Activated CD4-positive, alpha-beta T cell treated with anti-CD3 and anti-CD28 coated beads for 36 hours (primary cell): ENCODE measurements around the gene FAM131A. TPM values are rescaled to one million over a fixed set of nuclear protein-coding genes. Genes with fewer than 3 reads are reported as not detected.
"Not testable (repeated sequence)": the region's sequence is repeated elsewhere in the genome, so short reads cannot be mapped to it uniquely, and the experiment has no call there.

ENCODE experiments used
- ATAC-seq: fragments of 200-7000 bp; cut with Tn5 transposase; one replicate; pipeline ENCODE4 v1.10.0; 2021; ENCODE audit warnings: mild to moderate bottlenecking, moderate library complexity
- CTCF ChIA-PET: fragments of 350-600 bp; sonication (Branson Sonifier 250); formaldehyde crosslinking; loops from one replicate; lab custom pipeline; 2021; ENCODE audit warnings: antibody characterized with exemption; lab: Charles Lee
- POLR2A ChIA-PET: fragments of 350-600 bp; sonication (Branson Sonifier 250); formaldehyde crosslinking; loops from one replicate; lab custom pipeline; 2021; ENCODE audit warnings: antibody characterized with exemption, inconsistent platforms; lab: Charles Lee
- DNase-seq: peaks from one replicate; pipeline ENCODE4 v3.0.0-alpha.2; 2020
- H3K27ac Mint-ChIP-seq: one replicate; pipeline ENCODE4 v1.8.0; 2021; ENCODE audit warnings: mixed read lengths
- H3K27me3 Mint-ChIP-seq: one replicate; pipeline ENCODE4 v1.8.0; 2021; ENCODE audit warnings: mixed read lengths
- H3K36me3 Mint-ChIP-seq: one replicate; pipeline ENCODE4 v1.8.0; 2021; ENCODE audit warnings: low read depth, mixed read lengths
- H3K4me1 Mint-ChIP-seq: one replicate; pipeline ENCODE4 v1.8.0; 2021; ENCODE audit warnings: mixed read lengths
- H3K4me3 Mint-ChIP-seq: one replicate; pipeline ENCODE4 v1.8.0; 2021; ENCODE audit warnings: mild to moderate bottlenecking, moderate library complexity, mixed read lengths
- H3K9me3 Mint-ChIP-seq: one replicate; pipeline ENCODE4 v1.8.0; 2021; ENCODE audit warnings: low read depth, mixed read lengths
- intact Hi-C, 2 experiments: fragments of 100-400 bp; cut with DNase I in 1 of 2; cut with micrococcal nuclease in 1 of 2; formaldehyde crosslinking; loops; one replicate each; pipeline versions ENCODE4 v1.14.2 to v1.15.1; 2022 to 2024; cut with DNase I, micrococcal nuclease
- total RNA-seq, 2 experiments: library from RNA; stranded (reverse); gene quantifications; one replicate each; pipeline ENCODE4 v1.2.3, GENCODE V29; 2021

The FAM131A gene
- total RNA-seq, 2 experiments from 2014 or later: 3.7 to 4.5 TPM

DNA sequence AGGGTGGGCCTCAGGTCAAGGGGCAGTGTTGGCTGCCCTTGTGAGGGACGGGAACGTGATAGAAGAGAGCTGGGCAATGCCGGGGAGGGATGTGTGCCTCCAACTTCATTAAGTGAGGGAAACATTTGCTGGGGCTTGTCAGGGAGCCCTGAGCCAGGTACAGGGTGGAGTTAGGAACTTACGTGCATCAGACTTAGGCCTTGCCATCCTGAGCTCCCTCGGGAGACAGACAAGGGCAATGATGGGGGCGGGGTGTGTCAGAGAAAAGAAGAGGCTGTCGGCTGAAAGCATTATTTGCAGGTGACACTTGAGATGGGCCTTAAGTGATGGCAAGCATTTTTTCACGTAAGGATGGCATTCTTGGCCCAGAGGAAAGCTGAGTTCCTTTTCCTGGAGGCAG is 1.6 kb downstream of the FAM131A start:
- POLR2A ChIA-PET: interaction anchor here (0.7 kb wide), 1 partner anchor 13 kb away, joined by 4 read pairs; no protein-coding TSS in a partner anchor
- no peak for ATAC-seq
- Mint-ChIP-seq H3K27ac (no peak overlapping the region), H3K27me3 (no peaks in the 10 kb centered on the region), H3K4me1 (peaks cover 38% of the 10 kb centered on the region), H3K9me3 (no peaks in the 10 kb centered on the region), H3K36me3 (peaks cover 14% of the 10 kb centered on the region), H3K4me3 (no peak overlapping the region)
- intact Hi-C loops: loop anchor here in 1 of 2 experiments (10.0 kb wide), 1 partner anchor 1596 kb away; the partner anchor contains the start of gene TRA2B
- no peak for DNase-seq
- CTCF ChIA-PET: interaction anchor here (0.6 to 0.9 kb wide), 2 partner anchors 21 to 43 kb away, joined by 3 read pairs; no protein-coding TSS in a partner anchor

DNA sequence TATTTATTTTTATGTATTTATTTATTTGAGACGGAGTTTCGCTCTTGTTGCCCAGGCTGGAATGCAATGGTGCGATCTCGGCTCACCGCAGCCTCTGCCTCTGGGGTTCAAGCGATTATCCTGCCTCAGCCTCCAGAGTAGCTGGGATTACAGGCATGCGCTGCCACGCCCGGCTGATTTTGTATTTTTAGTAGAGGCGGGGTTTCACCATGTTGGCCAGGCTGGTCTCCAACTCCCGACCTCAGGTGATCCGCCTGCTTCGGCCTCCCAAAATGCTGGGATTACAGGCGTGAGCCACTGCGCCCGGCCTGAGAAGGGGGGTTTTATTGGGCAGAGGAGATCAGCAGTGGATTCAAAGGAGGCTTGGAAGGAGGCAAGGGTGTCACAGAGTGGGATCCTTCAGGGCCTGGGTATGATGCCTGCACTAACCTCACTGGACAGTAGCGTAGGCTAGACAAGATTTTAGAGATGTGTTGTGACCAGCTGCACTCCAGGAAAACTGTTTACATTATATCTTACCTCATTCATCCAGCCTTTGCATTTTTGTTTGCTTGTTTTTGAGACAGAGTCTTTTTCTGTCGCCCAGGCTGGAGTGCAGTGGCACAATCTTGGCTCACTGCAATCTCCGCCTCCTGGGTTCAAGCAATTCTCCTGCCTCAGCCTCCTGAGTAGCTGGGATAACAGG is 2.2 kb downstream of the FAM131A start:
- DNase-seq, H3K4me3 Mint-ChIP-seq, H3K27ac Mint-ChIP-seq, H3K27me3 Mint-ChIP-seq, ATAC-seq, H3K9me3 Mint-ChIP-seq: not testable (repeated sequence)
- intact Hi-C loops: loop anchor here in 1 of 2 experiments (10.0 kb wide), 1 partner anchor 1595 kb away; the partner anchor contains the start of gene TRA2B
- POLR2A ChIA-PET: interaction anchor here (0.6 kb wide), 1 partner anchor 11 kb away, joined by 5 read pairs; no protein-coding TSS in a partner anchor
- Mint-ChIP-seq H3K36me3 (peaks cover 11% of the 10 kb centered on the region), H3K4me1 (peaks cover 32% of the 10 kb centered on the region)
- CTCF ChIA-PET: interaction anchor here (0.9 kb wide), 1 partner anchor 20 kb away, joined by 3 read pairs; no protein-coding TSS in a partner anchor

DNA sequence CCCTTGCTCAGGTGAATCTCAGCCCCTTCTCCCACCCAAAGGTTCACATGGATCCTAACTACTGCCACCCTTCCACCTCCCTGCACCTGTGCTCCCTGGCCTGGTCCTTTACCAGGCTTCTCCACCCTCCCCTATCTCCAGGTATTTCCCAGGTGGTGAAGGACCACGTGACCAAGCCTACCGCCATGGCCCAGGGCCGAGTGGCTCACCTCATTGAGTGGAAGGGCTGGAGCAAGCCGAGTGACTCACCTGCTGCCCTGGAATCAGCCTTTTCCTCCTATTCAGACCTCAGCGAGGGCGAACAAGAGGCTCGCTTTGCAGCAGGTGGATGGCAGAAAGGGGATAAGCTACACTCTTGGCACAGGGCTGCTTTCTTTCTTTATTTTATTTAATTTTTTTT is 4.5 kb downstream of the FAM131A start:
- peaks cover 16% of the 10 kb centered on the region for H3K4me1 Mint-ChIP-seq
- ATAC-seq (no peak), DNase-seq (no peak)
- intact Hi-C loops: no loop called here
- H3K36me3 Mint-ChIP-seq: no peaks in the 10 kb centered on the region
- H3K27ac Mint-ChIP-seq: no peak overlapping the region
- CTCF ChIA-PET: interaction anchor here (0.6 to 0.7 kb wide), 2 partner anchors 114 to 391 kb away, joined by 3 to 4 read pairs; no protein-coding TSS in a partner anchor
- H3K9me3 Mint-ChIP-seq: no peaks in the 10 kb centered on the region
- no peak overlapping the region for H3K4me3 Mint-ChIP-seq
- no peaks in the 10 kb centered on the region for H3K27me3 Mint-ChIP-seq
- POLR2A ChIA-PET: no interaction called here

DNA sequence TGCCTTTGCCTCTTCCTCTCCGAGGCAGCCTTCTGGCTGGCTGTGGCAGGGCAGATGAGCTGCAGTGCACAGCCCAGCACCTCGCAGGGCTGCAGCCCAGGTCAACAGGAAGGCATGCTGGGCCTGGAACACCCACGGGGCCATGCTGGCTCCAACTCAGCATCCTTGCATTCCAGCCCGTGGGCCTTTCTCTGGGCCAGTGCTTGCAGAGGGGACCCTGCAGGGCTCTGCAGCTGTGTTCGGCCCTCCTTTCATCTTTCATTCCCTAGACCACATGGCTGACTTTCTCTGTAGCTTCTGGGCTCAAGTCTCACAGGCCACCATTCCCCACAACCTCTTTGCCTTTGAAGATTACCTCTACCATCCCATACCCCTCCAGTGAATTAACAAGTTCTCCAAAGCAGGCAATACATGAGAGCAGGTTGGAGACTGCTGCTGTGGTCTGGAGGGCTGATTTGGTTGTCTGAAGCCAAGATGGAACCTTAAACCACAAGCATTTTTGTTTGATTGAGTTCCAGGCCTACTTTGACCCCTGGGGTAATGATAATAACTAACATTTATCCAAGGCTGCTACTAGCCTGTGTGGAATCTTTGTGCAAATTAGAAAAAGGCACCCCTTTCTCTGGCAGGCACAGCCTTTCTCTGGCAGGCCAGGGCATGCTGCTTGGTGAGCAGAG is 5.9 kb downstream of the FAM131A start:
- H3K4me3 Mint-ChIP-seq: no peak overlapping the region
- ChIA-PET POLR2A (interaction anchor here (0.7 kb wide), 1 partner anchor 25 kb away, joined by 3 read pairs; no protein-coding TSS in a partner anchor), CTCF (no interaction called here)
- ATAC-seq (no peak), DNase-seq (no peak)
- no peaks in the 10 kb centered on the region for H3K27me3 Mint-ChIP-seq
- no peaks in the 10 kb centered on the region for H3K36me3 Mint-ChIP-seq
- intact Hi-C loops: no loop called here
- no peak overlapping the region for H3K27ac Mint-ChIP-seq
- H3K9me3 Mint-ChIP-seq: no peaks in the 10 kb centered on the region
- peaks cover 3% of the 10 kb centered on the region for H3K4me1 Mint-ChIP-seq

GRCh38 chr3:184344579-184345316 is 7.3 kb downstream of the FAM131A start:
- H3K4me3 Mint-ChIP-seq: no peak overlapping the region
- intact Hi-C loops: no loop called here
- ATAC-seq: no peak
- no peak overlapping the region for H3K27ac Mint-ChIP-seq
- no peaks in the 10 kb centered on the region for H3K4me1 Mint-ChIP-seq
- DNase-seq: no peak
- no peaks in the 10 kb centered on the region for H3K36me3 Mint-ChIP-seq
- CTCF ChIA-PET: interaction anchor here (0.7 to 1.3 kb wide), 4 partner anchors 9 to 42 kb away, joined by 3 to 4 read pairs (median 3); no protein-coding TSS in a partner anchor
- POLR2A ChIA-PET: interaction anchor here (0.7 kb wide), 1 partner anchor 39 kb away, joined by 3 read pairs; no protein-coding TSS in a partner anchor
- no peaks in the 10 kb centered on the region for H3K27me3 Mint-ChIP-seq
- H3K9me3 Mint-ChIP-seq: no peaks in the 10 kb centered on the region

- peak; percentile 41 for DNase-seq
- Mint-ChIP-seq H3K4me3 (no peak overlapping the region), H3K36me3 (no peaks in the 10 kb centered on the region), H3K9me3 (no peaks in the 10 kb centered on the region), H3K27ac (no peak overlapping the region), H3K4me1 (no peaks in the 10 kb centered on the region), H3K27me3 (no peaks in the 10 kb centered on the region)
- intact Hi-C loops: no loop called here
- ChIA-PET POLR2A (interaction anchor here (0.7 kb wide), 3 partner anchors 20 to 350 kb away, joined by 3 to 4 read pairs (median 3); partner anchors contain the start of gene ABCC5), CTCF (interaction anchor here (1.0 to 1.3 kb wide), 2 partner anchors 8 to 10 kb away, joined by 3 to 4 read pairs; no protein-coding TSS in a partner anchor)
- peak; percentile 71 for ATAC-seq
Measured at GRCh38 chr3:184345317-184346144, 8.1 kb downstream of the FAM131A start.

DNA sequence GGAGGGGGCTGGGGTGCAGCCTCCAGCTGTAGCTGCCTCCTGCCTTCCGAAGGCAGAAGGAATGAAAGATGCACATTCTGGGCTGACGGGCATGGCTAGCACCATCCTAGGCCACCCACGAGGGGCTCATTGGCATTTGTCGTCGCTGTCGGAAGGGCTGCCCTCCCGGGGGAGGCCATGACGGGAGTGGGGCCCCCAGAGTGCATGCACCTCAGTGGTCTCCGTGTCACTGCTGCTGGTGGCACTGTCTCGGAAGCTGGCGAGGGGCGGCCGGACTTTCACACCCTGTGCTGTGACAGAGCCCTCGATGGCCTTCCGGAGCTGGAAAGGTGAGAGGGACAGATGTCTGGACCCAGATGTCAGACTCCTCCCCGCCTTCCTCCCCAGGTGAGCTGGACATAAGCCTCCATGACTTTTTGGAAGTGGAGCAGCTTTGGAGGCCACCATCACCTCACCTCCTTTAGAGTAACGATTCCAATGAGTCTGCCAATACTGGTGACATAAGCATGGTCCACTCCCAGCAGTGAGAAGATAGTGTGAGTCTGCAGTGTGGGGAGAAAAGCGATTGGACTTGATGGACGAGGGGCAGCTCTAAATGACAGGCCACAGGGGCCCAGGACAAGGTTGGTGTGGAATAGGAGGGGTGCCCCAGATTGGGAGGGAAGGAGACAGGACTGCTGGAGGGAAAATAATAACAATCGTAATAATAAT is 9.2 kb downstream of the FAM131A start:
- DNase-seq (no peak), ATAC-seq (no peak)
- Mint-ChIP-seq H3K27me3 (no peaks in the 10 kb centered on the region), H3K9me3 (no peaks in the 10 kb centered on the region), H3K4me1 (no peaks in the 10 kb centered on the region), H3K27ac (no peak overlapping the region), H3K36me3 (no peaks in the 10 kb centered on the region), H3K4me3 (no peak overlapping the region)
- intact Hi-C loops: no loop called here
- CTCF ChIA-PET: interaction anchor here (1.4 kb wide), 1 partner anchor 12 kb away, joined by 3 read pairs; no protein-coding TSS in a partner anchor
- POLR2A ChIA-PET: no interaction called here

DNA sequence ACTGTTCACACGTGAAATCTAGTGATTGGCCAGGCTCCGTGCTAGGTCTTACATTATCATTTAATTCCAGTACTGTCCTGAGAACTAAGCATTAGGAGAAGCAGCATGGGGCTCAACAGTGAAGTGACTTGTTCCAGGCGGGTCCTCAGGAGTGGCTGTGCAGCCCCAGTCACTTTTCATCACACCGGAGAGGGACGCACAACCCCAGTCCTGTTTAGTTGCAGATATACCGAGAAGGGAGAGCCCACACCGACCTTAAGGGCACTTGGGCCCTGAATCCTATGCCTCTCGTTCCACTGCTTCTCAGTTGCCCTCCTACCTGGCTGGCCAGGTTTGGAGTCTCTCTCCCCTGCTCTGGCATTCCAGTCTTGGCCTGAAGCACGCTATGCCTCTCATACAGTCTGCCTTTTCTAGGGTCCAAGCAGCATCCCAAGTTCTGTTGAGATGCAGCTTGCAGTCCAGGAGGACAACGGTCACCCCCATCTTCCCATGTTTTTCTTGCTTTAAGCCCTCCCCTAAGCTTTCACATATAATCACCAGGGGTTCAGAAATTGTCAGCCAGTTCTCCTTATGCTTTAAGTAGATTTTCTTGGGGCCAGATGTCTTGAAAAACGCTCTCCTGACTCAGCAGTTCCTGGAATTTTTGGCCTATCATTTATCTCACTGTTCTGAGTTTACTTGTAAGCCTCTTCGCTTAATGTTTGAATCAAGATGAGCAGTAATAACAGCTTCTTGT is 10.1 kb downstream of the FAM131A start:
- H3K27ac Mint-ChIP-seq: no peak overlapping the region
- DNase-seq: no peak
- ChIA-PET POLR2A (no interaction called here), CTCF (interaction anchor here (0.5 to 1.4 kb wide), 4 partner anchors 9 to 1627 kb away, joined by 3 read pairs; no protein-coding TSS in a partner anchor)
- no peaks in the 10 kb centered on the region for H3K4me1 Mint-ChIP-seq
- no peaks in the 10 kb centered on the region for H3K27me3 Mint-ChIP-seq
- no peak for ATAC-seq
- intact Hi-C loops: no loop called here
- no peaks in the 10 kb centered on the region for H3K9me3 Mint-ChIP-seq
- no peak overlapping the region for H3K4me3 Mint-ChIP-seq
- H3K36me3 Mint-ChIP-seq: no peaks in the 10 kb centered on the region

DNA sequence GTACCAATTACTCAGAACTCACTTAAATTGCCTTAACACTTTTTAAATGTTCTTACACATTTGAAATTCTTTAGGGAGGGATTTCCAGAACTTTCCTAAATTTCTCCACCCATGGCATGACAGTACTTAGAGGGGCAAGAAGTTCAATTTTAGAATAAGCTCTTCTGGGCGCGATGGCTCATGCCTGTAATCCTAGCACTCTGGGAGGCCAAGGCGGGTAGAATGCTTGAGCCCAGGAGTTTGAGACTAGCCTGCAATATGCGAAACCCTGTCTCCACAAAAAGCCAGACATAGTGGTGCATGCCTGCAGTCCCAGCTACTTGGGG is 10.6 kb downstream of the FAM131A start:
- CTCF ChIA-PET: interaction anchor here (0.5 to 1.4 kb wide), 5 partner anchors 10 to 1626 kb away, joined by 3 read pairs; no protein-coding TSS in a partner anchor
- H3K4me1 Mint-ChIP-seq: no peaks in the 10 kb centered on the region
- ATAC-seq (no peak), DNase-seq (no peak)
- no peaks in the 10 kb centered on the region for H3K27me3 Mint-ChIP-seq
- intact Hi-C loops: no loop called here
- H3K4me3 Mint-ChIP-seq: no peak overlapping the region
- H3K9me3 Mint-ChIP-seq: no peaks in the 10 kb centered on the region
- H3K36me3 Mint-ChIP-seq: no peaks in the 10 kb centered on the region
- H3K27ac Mint-ChIP-seq: no peak overlapping the region
- POLR2A ChIA-PET: no interaction called here
